NCI-H2171 (cell line): ENCODE data around the gene CASKIN1.

Source experiments
- DNase-seq: peaks from one replicate; lab custom pipeline; 2025; lab: John Stamatoyannopoulos, UW

CASKIN1 gene

DNA sequence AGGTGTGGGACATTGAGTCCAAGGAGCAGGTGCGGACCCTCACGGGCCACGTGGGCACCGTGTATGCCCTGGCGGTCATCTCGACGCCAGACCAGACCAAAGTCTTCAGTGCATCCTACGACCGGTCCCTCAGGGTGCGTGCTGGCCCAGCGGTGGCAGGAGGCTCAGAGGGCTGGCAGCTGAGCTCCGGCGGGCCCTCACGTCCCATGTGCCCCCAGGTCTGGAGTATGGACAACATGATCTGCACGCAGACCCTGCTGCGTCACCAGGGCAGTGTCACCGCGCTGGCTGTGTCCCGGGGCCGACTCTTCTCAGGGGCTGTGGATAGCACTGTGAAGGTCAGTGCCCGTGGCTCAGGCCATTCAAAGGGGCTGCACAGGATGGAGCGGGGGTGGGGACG is 20.4 kb downstream of the CASKIN1 start:
- DNase-seq: no peak

- no peak for DNase-seq
These were observed 21.0 kb downstream of the CASKIN1 start for GRCh38 chr16:2175454-2175853.

DNA sequence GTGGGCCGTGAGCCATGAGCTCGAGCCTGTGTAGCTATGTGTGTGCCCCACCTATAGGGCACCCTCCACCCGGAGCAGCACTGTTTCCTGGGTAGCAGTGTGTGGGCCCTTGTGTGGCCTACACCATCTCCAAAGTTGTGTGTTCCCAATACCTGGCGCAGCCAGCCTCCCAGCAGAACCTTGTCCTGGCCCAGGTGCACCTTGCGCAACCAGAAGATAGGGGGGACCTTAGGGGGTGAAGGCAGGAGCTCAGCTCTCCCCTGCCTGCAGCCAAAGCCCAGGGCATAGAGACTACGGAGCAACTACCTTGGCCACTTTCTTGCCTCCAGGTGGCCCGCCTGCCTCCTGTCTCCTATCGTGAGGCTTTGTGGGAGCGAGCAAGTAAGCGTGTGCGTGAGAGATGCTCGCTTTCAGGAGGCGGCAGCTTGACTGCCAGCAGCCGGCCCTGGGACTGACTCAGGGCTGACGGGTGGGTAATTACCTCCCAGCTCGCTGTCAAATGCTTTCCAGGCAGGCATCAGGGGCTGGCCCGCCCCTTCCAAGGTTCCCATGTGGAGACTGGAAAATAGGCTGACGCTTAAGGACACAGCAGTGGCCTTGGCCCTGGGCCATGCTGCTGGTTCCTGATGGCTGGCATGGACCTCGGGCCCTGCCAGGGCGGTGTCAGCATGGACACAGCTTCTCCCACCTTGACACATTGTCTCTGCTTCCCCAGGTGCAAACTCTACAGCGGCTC is 21.8 kb downstream of the CASKIN1 start:
- no peak for DNase-seq

DNA sequence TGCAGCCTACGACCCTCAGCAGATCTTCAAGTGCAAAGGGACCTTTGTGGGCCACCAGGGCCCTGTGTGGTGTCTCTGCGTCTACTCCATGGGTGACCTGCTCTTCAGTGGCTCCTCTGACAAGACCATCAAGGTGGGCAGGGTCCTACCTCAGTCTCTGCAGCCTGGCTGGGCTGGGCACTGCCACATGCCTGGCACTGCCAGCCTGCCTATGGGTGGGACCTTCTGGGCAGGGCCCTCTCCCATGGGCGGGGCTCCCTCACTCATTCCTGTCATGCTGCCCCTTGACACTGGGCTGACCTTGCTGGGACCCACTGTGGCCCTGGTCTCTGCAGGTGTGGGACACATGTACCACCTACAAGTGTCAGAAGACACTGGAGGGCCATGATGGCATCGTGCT is 22.5 kb downstream of the CASKIN1 start:
- no peak for DNase-seq

DNA sequence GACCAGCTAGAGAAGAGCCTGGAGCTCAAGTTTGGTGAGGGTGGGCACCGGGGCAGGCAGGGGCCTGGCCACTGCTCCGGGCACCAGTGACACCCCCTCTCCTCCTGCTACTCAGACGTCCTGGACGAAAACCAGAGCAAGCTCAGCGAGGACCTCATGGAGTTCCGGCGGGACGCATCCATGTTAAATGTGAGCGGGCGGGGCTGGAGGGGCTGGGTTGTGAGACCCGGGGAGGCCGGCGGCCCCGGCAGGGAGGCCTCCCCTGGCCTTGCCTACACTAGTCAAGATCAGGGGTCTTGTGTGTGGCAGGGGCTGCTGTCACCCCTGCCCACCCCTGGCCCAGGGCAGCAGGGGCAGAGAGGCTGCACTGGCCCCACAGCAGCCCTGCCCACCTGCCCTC is 23.0 kb downstream of the CASKIN1 start:
- no peak for DNase-seq

GRCh38 chr16:2172688-2173335 is 23.6 kb downstream of the CASKIN1 start:
- no peak for DNase-seq

GRCh38 chr16:2171601-2172178 is 24.7 kb downstream of the CASKIN1 start:
- no peak for DNase-seq

GRCh38 chr16:2170587-2171435 is 25.6 kb downstream of the CASKIN1 start:
- no peak for DNase-seq

- DNase-seq: no peak
These were observed 26.3 kb downstream of the CASKIN1 start for GRCh38 chr16:2170080-2170479.

GRCh38 chr16:2167068-2167638 is 29.3 kb downstream of the CASKIN1 start:
- no peak for DNase-seq

GRCh38 chr16:2166263-2167067 is 29.9 kb downstream of the CASKIN1 start:
- no peak for DNase-seq

DNA sequence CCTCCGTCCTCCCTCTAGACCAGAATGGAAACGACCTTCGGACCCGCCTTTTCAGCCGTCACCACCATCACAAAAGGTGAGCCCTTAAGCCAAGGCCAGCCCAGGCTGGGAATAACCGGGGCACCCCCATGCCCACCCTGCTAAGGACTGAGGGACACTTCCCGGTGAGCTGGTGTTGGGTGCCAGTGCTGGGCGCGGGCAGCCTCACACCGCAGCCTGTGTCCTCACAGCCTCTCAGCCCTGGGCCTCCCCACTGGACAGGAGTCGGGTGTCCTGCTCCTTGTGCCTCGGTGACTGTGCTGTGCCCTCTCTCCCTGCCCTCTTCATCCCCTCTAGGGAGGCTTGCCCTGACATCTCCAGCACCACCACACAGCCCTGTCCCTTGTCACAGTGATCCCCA is 30.5 kb downstream of the CASKIN1 start:
- DNase-seq: no peak

DNA sequence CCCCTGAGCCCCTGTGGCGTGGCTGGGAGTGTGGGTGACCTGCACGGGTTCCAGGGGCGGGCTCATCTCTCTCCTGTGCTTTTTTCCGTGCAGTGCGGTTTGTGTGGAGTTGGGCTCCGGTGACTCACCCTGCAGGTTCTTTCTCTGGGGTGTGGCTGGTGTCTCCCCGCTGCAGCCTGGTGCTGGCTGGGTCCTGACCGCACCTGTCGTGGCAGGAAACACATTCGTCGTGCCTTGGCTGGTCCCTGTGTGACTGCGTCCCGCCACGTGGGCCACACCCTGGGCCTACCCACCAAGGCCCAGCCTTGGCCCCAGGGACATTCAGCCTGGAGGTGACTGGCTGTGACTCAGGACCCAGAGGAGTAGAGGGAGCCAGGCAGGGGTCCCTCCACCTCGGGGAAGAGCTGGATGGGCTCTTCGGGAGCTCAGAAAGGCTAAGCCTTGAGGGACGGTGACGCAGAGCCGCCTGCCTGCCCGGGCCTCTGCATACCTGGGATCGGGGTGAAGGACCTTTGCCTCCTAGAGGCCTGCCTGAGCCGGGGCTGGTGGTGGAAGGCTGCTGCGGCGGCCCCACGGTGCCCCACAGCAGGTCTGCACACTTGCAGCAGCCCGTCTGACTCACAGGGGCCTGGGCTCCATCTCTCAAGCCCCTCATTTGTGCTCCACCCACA is 33.1 kb downstream of the CASKIN1 start:
- no peak for DNase-seq

- no peak for DNase-seq
These were observed 33.7 kb downstream of the CASKIN1 start for GRCh38 chr16:2162676-2163118.

- no peak for DNase-seq
These were observed 34.5 kb downstream of the CASKIN1 start for GRCh38 chr16:2161911-2162310.

DNA sequence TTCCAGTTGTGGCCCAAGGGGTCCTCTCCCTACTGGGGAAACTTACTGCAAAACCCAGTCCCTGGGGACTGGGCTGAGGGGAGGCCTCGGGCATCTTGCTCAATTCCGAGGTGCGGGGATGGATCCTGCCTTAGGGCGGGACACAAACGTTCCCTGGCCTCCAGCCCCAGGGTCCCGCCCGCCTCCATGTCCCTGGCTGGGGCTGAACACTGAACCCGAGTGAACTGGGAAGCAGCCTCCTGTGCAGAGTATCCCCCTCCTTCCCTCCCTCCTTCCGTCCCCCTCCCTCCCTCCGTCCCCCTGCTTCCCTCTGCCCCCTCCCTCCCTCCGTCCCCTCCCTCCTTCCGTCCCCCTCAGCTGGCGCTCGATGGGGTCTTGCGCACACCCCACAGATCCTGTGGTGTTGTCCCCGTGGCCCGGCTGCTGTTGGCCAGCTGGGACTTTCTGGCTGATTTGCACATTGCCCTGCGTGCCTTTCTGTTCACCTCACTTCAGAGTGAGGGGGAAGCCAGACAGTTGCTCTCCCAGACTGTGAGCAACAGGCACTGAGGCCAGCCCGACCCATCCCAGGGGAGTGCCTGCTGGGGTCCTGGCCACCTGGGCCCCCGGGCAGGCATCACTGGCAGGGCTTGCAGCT is 35.4 kb downstream of the CASKIN1 start:
- no peak for DNase-seq

DNA sequence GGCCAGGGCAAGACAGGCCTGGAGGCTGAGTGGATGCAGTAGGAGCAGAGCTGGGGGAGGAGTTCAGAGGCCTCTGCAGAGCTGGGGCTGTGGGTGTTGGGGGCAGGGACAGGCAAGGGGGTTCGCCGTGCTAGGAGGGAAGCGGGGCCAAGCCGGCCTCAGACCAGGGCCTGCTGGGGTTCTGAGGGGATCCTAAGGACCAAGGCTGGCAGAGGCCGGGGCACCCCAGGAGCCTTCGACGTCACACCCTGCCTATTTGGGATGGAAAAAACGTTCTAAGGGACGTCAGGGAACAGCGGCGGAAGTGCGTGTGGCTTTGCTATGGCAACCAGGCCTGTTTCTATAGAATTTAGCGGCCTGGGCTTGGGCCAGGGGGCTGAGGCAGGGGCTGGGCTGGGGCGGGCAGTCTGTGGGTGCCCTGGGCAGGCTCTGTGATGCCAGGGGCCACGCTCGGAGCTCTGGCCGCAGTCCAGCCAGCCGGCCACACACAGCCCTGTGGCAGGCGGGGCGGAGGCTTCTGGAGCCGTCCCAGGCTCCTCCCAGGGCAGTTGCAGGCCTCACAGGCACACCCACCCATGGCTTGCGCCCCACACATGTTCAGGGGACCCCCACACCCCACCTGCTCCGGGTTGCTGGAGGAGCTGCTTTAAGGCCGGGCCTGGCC is 37.1 kb downstream of the CASKIN1 start:
- no peak for DNase-seq

DNA sequence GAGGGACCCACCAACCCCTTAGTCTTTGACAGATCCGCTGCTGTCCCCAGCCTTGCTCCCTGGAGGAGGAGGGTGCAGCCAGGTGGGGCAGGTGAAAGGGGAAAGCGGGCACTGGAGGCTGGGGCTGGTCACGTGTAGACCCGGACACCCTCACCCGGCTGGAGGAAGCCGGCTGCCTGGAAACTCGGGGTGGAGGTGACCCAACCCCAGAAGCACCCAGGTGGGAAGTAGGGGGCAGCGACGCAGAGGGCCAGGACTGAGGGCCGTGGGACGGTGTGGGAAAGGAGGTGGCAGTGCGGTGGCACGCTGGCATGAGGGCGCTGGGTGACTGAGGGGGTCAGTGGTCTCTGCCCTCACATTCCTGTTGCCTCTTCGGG is 38.2 kb downstream of the CASKIN1 start:
- no peak for DNase-seq

- no peak for DNase-seq
These were observed 38.7 kb downstream of the CASKIN1 start for GRCh38 chr16:2157480-2158261.
